A172 (cell line): Measurements from ENCODE around the gene MARK4. TPM values are rescaled to one million over a fixed set of nuclear protein-coding genes. Genes with fewer than 3 reads are reported as not detected.
"Not testable (repeated sequence)": the region's sequence is repeated elsewhere in the genome, so short reads cannot be mapped to it uniquely, and the experiment has no call there.

ENCODE experiments used
- DNase-seq: peaks from one replicate; pipeline ENCODE4 v3.0.0-alpha.2; 2015; ENCODE audit warnings: low spot score
- total RNA-seq: library from RNA; depleted of rRNA; stranded (reverse); fragments of >200 nt; shearing (Covaris generic); gene quantifications from 2 replicates; pipeline ENCODE4 v1.2.3, GENCODE V29; 2014

The MARK4 gene
- total RNA-seq, 1 experiment from 2014 or later: 5.6 TPM

DNA sequence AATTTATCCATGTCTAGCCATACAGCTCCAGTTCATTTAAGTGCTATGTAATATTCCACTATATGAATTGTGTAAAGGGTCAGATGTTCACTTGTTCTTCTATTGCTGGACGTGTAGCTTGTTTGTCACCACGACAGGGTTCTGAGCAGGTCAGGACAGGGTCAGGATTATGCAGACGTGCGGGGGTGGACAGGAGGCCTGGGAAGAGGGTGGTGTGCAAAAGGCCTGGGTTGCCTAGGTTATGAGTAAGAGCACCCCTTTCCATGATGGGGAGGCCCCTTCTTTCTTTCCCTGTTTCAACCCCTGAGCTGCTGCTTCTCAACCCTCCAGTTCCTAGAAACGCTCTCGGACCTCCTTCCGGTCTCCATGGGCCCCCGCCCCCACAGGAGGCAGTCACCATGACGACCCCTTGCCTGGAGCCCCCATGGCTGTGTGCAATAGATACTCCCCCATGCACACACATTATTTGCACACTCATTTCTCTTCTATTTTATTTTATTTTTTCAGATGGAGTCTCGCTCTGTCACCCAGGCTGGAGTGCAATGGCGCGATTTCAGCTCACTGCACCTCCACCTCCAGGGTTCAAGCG lies 7.8 kb upstream of the MARK4 start:
- no peak for DNase-seq

DNA sequence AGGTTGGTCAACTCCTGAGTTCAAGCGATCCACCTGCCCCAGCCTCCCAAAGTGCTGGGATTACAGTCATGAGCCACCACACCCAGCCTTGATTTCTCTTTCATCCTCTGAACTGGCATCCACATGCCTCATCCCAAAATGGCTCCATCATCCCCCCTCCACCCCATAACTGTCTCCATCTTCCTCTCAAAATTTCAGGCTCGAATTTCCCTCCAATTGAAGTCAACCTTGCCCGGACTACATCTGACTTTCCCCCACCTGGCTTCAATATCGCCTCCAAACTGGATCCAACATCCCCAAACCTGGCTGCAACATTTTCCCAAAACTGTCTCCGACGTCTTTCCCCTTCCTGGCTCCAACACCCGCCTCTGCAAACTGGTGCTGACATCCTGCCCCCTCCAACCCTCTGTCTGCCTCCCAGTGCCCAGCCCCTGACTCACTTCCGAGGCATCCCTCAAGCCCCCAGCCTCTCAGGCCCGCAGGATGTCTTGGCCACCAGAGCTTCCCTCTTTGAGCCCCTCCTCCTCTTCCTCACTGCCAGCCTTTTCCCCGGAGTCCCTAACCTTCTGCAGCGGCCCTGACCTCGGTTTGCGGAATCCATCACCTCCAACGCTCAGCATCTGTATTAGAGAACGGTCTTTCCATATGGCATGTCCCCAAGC lies 6.8 kb upstream of the MARK4 start:
- no peak for DNase-seq

DNA sequence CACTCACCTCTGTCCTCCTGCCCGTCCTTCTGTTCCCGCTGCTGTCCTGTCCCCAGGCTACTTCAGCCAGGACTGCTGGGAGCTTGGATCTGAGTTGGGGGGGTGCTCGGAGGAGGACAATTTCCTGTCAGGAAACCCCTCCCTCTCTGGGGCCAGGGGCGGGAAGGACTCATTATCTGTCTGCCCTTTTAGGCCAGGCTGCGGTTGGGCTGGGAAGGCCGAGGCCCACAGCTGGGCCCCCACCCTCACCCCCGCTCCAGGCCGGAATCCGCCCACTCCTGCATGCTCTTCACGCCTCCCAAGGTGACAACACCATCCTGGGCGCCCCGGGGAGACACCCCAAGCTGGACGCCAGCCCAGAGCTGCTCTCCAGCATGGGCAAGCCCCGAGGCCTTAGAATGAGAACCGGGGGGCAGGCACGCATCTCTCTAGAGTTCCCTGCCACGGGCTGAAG lies 5.7 kb upstream of the MARK4 start, which contains the start of gene EXOC3L2:
EXOC3L2 (minus strand) TSS at position 74 of the 454 bp plus-strand sequence. CDS start 6,362 bp downstream, outside the sequence.
- DNase-seq: no peak

DNA sequence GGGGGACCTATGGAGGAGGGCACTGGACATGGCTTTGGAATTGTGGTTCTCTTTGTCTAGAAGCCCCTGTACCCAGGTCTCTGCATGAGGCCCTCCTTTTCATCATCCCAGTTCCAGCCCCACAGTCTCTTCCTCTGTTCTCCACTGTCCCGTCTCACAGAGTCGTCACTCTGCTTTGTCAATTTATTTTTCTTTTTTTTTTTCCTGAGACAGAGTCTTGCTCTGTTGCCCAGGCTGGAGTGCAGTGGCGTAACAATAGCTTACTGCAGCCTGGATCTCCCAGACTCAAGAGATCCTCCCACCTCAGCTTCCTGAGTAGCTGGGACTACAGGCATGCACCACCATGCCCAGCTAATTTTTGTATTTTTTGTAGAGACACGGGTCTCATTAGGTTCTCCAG lies 5.2 kb upstream of the MARK4 start:
- no peak for DNase-seq

DNA sequence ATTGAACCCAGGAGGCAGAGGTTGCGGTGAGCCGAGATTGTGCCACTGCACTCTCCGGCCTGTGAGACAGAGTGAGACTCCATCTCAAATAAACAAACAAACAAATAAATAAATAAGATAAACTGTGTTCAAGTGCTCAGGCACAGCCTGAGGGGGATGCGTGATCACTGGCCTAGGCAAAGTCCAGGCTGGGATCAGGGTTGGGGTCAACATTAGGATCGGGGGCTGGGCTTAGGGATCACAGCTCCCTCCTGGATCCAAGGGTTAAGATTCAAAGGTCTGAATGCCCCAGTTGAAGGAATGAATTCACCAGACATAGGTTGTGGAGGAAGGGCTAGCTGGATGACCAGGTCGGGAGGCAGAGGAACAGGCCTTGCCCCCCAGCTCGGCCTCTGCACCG lies 3.9 kb upstream of the MARK4 start:
- no peak for DNase-seq

DNA sequence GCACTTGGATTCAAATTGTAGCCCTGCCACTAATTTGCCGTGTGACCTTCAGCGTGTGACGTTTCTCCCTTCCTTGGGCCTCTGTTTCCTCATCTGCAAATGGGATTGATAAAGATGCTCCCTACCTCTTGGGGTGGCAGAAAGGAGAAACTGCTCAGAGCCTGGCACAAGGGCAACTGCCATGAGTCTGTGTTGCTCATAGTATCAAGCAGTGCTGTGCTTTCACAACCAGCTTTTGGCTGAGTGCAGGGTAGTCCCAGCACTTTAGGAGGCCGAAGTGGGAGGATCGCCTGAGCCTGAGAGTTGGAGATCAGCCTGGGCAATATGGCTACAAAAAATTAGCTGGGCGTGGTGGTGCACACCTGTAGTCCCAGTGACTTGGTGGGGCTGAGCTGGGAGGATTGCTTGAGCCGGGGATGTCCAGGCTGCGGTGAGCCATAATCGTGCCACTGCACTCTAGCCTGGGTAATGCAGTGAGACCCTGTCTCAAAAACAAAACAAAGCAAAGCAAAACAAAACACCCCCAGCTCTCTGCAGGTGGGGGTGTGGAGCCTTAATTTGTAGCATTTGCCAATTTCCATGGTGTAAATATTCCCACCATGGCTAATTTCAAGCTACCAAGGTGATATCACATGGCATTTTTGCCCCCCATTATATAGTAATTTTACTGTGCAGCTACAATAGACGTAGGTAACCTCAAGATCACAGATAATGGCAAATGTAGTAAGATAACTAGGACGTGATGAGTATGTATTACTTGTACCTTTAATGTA lies 1.6 kb upstream of the MARK4 start:
- DNase-seq: no peak

DNA sequence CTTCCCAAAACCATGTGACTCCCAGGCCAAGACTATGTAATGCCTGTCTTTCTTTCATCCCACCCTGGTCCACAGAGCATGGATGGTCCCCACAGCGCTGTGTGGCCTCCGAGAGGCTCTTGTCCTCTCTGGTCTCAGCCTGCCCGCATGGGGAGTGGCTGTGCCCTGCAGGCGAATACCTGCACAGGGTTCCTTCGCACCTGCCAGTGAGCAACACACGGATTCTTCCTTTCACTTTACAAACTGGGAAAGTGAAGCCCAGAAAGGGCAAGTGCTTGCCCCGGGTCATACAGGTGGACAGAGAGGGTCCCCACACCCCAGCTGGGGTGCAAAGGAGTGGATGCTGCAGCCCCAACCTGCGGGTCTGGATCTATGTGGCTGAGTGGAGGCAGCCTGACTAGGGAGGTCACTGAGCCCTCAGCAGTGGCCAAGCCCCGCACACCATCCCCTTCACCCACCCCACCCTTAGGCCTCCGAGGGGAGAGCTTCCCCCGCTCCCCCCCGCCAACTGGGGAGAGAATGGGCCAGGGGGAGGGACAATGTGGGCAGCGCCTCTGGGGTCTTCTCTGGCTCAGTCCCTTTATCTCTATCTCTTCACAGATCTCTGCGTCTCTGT lies 747 bp upstream of the MARK4 start:
- DNase-seq: no peak

DNA sequence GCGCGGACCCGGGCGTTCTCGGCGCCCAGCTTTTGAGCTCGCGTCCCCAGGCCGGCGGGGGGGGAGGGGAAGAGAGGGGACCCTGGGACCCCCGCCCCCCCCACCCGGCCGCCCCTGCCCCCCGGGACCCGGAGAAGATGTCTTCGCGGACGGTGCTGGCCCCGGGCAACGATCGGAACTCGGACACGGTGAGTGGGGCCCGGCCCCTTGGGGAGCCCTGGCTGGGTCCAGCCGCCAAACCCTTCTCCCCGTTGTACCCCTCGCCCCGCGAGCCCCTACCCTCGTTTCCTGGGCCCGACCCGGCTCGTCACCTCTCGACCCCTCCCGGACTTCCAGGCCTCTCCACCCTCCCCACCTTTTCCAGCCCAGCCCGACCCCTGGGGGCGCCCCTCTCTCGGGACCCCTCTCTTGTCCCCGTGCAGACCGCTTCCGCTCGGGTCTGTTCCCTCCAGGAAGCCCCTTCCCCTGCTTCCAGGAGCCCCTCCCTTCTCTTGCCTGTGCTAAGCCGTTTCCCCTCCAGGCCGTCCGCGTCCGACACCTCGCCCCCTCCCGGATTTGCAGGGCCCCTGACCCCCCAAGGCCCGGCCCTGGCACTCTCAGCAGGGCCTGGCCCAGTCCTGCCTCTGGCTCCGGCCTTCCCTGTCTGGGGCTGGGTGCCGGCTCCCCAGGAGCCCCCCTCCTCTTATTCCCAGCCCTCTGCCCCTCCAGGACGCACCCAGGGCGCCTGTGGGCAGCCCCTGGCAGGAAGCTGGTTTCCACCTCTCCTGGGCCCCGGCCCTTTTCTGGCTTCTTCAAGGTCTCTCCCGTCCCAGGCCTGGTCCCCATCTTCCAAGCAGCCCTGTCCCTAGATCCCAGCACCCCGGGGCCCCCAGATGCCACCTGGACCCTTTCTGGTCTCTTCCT lies 632 bp downstream of the MARK4 start:
- no peak for DNase-seq

DNA sequence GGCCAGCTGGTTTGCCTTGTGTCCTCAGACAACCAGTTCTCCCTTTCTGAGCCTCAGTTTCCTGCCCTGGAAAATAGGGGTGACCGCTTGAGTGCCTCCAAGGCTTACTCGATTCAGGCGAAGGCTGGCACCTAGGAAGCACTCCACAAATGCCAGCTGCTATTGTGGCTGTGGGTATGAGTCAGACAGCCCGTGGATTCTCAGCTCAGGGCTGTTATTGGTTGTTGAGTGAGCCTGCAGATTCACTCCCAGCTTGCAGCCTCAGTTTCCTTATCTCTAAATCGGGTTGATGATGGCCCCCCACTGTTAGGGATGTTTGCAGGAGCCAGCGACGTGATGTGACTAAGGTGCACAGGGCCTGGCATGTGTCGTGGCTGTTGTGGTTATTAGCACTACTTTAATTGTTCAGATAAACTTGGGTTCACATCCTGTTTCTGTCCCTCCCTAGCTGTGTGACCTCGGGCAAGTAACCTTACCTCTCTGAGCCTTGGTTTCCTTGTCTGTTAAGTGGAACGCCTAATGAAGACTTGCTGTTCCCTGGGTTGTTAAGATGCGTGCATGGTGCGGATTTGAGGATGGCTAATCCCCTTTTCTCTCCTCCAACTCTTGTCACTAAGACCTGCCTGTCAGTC lies 2.4 kb downstream of the MARK4 start:
- DNase-seq: peak; percentile 29

DNA sequence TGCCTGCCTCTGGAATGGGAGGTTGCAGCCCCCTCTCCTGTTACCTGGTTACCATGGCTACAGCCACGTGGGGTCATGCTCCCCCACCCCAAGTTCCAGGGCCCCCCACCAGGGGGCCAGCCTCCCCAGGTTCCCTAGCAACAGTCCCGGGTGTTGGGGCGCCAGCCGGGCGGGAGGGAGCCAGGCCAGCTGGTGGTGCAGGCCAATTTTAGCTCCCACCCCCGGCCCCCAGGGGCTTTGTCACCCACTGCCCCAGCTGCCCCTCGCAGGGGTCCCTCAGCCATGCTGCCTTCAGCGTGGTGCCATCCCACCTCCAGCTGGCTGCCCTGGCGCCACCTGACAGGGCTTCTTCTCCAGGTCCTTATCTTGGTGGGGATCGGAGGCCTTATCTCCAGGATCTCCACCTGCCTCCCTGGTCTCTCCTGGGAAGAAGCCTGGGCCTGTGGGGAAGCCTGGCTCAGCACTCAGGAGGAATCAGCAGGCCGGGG lies 3.0 kb downstream of the MARK4 start:
- DNase-seq: no peak

DNA sequence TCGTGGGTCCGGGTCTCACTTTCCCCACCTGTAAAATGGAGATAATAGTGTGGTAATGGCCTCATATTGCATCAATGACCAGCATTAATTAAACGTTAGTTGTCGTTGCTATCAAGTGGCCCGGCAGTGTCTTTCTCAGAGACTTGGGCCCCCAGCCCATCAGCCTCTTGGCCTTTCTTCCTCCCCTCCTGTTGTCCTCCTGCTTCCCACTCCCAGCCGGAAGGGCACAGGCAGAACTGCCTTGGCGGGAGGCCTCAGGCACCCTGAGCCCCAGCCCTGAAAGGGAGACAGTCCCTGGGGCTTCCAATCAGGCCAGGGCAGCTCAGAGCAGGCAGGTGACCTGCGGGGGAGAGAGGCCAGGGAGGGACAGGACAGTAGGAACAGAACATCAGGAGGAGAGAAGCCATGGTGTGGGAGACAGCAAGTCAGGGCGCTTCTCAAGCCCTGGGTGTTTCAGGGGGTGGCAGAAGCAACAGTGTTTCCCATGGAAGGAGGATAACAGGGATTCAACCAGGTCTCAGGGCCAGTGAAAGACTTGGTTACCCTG lies 4.6 kb downstream of the MARK4 start:
- no peak for DNase-seq

DNA sequence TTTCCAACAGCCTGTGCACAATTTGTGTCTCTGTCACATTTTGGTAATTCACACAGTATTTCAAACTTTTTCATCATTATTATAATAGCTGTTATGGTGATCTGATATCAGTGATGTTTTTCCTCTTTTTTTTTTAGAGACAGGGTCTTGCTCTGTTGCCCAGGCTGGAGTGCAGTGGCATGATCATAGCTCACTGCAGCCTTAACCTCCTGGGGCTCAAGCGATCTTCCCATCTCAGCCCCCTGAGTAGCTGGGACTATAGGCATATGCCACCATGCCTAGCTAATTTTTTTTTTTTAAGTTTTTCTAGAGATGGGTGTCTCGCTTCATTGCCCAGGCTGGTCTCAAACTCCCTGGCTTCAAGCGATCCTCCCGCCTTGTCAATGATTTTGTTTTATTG lies 5.8 kb downstream of the MARK4 start:
- no peak for DNase-seq

DNA sequence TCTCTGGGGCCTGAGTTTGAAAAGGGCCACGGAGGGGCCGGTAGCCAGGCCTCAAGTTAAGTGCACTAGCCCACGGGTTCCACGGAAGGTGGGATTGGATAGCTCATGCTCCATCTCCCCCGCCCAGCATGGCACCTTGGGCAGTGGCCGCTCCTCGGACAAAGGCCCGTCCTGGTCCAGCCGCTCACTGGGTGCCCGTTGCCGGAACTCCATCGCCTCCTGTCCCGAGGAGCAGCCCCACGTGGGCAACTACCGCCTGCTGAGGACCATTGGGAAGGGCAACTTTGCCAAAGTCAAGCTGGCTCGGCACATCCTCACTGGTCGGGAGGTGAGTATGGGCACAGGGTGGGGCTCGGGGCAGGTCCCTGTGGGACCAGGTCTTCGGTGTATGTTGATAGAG lies 7.8 kb downstream of the MARK4 start:
- no peak for DNase-seq

DNA sequence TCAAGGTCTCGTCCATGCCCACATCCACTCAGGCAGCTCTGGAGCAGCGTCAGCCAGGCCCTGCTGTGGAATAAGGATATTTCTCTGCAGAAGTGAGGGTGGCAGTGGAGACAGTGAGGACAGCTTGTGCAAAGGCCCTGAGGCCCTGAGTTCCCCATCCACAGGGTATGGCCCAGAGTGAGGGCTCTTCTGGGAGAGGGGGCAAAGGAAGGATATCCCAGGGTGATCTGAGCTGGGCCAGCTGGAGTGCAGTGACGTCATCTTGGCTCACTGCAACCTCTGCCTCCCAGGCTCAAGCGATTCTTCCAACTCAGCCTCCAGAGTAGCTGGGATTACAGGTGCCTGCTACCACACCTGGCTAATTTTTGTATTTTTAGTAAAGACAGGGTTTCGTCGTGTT lies 11.5 kb downstream of the MARK4 start:
- DNase-seq: no peak

DNA sequence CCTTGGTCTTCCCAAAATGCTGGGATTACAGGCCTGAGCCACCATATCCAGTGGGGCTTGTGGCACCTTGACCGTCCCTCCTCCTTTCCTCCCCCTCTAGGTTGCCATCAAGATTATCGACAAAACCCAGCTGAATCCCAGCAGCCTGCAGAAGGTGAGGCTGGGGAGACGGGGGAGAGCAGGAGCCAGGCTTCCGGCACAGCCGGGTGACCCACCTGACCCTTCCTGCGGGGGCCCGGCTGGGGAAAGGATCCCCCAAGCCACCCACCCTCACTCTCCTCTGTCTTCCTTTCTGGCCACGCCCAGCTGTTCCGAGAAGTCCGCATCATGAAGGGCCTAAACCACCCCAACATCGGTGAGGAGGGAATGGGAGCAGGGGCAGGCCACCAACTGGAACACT lies 11.9 kb downstream of the MARK4 start:
- no peak for DNase-seq

DNA sequence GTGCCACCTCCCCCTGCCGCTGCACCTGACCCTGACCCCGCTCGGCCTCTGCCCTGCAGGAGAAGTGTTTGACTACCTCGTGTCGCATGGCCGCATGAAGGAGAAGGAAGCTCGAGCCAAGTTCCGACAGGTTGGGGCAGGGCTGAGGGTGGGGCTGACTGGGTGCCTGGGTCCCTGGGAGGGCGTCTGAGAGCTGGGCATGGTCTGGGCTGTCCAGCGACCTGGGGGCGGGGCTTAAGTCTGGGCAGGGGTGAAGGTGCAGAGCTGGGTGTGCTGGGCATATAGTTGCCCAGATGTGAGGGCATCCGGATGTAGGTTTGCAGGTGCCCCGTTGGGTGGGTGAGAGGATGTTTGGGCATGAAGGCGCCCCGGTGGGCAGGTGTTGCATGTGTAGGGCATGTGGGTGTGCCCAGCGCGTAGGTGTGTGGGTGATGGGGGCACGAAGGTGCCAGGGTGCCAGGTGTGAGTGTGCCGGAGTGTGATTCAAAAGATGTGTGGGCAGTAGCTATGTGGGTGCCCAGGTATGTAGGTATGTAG lies 13.8 kb downstream of the MARK4 start:
- DNase-seq: no peak

DNA sequence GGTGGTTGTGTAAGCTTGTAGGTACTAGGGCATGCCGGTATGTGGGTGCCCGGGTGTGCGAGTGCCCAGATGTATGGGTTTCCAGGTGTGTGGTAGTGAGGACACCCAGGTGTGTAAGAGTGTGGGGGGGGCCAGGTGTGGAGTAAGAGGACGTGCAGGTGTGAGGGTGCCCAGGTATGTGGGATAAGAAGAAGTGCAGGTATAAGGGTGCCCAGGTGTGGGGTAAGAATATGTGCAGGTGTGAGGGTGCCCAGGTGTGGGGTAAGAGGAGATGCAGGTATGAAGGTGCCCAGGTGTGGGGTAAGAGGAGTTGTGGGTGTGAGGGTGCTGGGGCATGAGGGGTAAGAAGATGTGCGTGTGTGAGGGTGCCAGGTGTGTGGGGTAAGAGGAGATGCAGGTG lies 14.3 kb downstream of the MARK4 start:
- no peak for DNase-seq

DNA sequence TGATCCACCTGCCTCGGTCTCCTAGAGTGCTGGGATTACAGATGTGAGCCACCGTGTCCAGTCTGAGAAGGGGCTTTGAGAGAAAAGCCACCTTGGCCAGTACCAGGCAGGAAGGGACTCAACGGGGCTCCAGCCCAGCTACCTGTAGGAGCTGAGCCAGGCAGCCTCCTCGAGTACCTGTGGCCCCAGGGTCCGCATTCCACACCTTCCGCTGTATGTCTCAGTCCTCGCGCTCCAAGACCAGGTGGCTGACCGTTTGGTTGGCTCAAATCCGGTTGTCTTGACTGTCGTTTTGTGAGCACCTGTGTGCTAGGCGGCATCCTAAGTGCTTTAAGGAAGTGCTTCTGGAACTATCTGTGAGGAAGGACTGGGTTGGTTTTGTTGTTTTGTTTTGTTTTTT lies 16.2 kb downstream of the MARK4 start:
- DNase-seq: no peak

DNA sequence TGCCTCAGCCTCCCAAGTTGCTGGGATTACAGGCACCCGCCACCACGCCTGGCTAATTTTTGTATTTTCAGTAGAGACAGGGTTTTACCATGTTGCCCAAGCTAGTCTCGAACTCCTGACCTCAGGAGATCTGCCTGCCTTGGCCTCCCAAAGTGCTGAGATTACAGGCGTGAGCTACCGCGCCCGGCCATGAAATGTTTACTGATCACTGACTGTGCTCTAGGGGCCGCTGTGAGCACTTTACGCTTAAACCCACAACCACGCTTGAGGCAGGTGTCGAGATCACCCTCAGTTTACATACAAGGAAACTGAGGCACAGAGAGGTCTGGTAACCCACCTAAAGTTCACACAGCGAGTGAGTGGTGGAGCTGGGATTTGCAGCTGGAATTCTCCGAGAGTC lies 18.9 kb downstream of the MARK4 start:
- not testable (repeated sequence) for DNase-seq

DNA sequence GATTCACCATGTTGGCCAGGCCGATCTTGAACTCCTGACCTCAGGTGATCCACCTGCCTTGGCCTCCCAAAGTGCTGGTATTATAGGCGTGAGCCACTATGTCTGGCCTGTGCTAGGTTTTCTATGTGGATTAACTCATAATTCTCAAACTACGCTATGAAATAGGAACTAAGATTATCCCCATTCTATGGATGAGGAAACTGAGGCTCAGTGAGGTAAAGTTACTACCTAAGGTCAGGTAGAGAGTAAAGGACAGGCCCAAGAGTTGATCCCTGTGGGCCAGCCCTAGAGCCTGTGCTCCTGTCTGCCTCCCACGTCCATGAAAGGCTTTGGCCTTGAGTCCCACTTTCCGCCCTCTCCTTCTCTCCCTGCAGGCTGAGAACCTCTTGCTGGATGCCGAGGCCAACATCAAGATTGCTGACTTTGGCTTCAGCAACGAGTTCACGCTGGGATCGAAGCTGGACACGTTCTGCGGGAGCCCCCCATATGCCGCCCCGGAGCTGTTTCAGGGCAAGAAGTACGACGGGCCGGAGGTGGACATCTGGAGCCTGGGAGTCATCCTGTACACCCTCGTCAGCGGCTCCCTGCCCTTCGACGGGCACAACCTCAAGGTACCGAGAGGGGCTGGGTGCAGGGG lies 20.1 kb downstream of the MARK4 start:
- no peak for DNase-seq
